GM21723 (cell line): ENCODE results near the gene WASF3.
"Not testable (repeated sequence)": the region's sequence is repeated elsewhere in the genome, so short reads cannot be mapped to it uniquely, and the experiment has no call there.

Source experiments
- ATAC-seq: cut with Tn5 transposase; IDR thresholded peaks from one replicate; pipeline ENCODE4 v1.9.1; 2021; ENCODE audit warnings: mild to moderate bottlenecking, moderate library complexity; ENCODE audit not compliant: unreplicated experiment

Gene WASF3

DNA sequence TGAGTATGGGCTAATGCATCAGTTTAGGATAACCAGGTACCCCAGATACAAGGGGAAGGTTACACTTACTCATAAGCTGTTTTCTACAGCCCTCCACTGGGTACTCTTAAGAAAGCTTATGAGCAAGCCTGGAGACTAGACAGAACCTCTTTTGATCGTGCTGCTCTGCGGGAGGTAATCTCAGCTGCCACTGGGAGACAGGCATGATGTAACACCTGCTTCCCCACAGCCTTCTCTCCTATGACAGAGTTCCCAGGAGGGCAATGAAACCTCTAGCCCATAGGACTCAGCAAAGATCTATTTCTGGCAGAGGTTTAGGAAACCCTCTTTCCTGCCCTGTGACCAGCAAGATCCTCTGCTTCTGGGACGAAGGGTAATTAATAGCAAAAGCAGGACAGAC, 65.6 kb downstream of the WASF3 start:
- no peak for ATAC-seq

DNA sequence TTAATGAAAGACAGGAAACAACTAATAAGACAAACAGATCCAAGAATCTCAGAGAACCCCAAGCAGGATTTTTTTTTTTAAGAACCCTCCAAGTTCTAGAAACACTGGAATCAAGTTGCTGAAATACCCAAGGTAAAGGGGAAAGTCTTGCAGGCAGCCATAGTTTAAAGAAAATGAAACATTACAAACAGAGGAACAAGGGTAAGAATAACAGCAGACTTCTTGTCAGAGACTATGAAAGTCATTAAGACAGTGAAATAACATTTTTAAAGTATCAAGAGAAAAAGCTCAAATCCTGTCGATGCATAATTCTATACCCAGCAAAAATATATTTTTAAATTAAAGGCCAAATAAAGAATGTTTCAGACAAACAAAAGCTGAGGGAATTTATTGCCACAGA, 67.1 kb downstream of the WASF3 start:
- ATAC-seq: no peak

DNA sequence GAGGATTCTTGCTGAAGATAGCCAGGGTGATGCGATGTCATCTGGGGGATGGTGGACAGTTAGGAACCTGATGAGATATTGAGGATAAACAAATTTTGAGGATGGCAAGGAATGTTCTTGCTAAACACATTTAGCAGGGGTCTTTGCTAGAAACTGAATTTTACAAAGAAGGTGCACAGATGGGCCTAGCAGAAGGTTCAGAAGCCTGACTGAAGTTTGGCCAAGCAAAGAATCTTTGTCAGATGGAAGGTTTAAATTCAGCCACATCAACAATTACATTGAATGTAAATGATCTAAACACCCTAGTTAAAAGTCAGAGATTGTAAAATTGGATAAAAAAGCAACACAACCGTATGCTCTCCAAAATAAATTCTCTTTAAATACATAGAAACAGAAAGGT, 68.8 kb downstream of the WASF3 start:
- ATAC-seq: no peak

DNA sequence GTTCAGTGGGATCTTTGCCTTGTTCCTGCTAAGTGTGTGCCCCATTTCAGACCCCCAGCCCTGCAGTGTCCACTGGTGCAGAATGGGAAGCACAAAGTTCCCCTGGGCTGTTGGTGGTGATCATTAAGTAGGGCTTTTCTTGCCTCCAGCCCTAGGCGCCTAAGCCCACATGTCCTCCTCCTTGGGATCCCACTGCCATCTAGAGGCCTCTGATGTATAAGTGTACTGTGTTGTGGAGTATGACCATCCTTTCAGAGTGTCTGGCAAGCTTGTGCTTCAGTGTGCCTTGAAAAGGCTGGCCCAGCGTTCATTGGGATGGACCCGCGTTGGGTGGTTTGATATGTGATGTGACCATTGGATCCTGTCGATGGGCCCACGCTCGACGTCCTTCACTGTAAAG, 71.2 kb downstream of the WASF3 start:
- no peak for ATAC-seq

DNA sequence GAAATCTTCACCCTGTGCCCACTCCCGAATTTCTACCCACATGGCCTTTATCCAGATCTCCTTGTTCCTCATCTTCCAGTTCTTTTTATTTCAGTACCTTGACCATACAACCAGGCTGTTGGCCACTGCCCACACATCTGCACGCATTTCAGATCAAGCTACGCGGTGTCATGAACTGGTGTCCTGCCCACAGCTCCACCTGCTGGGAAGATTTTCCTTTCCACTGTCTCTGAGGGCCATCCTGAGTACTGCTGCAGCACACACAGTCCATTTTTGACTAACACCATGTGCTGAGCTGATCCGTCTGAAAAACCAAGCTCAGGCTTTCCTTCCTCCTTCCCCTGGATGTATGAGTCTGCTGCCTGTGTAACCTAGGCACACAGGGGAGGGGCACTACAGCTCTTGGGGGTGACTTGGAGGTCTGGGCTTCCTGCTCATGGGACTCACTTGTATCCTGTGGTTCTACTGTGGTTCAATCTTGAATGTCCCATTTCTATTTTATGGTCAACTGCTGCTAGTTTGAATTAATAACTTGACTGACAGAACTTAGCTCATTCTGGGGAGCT, 71.9 kb downstream of the WASF3 start:
- no peak for ATAC-seq

DNA sequence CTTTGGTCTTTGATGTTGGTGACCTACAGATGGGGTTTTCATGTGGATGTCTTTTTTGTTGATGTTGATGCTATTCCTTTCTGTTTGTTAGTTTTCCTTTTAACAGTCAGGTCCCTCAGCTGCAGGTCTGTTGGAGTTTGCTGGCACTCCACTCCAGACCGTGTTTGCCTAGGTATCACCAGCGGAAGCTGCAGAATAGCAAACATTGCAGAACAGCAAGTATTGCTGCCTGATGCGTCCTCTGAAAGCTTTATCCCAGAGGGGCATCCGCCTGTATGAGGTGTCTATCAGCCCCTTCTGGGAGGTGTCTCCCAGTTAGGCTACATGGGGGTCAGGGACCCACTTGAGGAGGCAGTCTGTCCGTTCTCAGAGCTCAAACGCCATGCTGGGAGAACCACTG, 78.2 kb downstream of the WASF3 start:
- ATAC-seq: not testable (repeated sequence)

DNA sequence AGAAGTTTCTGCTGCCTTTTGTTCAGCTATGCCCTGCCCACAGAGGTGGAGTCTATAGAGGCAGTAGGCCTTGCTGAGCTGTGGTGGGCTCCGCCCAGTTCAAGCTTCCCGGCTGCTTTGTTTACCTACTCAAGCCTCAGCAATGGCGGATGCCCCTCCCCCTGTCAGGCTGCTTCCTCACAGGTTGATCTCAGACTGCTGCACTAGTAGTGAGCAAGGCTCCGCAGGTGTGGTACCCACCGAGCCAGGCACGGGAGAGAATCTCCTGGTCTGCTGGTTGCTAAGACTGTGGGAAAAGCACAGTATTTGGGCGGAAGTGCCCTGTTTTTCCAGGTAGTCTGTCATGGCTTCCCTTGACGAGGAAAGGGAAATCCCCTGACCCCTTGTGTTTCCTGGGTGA, 78.6 kb downstream of the WASF3 start:
- ATAC-seq: not testable (repeated sequence)

DNA sequence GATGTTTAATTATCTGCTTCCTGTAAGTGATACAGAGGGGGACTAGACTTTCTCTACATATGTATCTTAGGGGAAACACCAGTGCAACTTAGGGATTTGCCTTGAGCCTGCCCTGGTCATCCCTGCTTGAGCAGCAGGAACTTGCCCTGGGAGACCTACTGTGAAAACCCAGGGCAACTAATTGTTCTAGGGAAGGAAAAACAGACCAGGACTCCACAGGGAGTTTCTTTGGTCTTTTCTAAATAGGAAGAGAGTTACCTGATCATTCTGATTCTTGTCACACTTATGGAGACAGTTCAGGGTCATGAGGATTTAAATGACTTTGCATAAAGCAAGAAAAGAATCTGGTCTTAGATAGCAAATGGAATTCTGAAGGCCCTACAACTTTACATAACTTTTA, 89.1 kb downstream of the WASF3 start:
- ATAC-seq: no peak

DNA sequence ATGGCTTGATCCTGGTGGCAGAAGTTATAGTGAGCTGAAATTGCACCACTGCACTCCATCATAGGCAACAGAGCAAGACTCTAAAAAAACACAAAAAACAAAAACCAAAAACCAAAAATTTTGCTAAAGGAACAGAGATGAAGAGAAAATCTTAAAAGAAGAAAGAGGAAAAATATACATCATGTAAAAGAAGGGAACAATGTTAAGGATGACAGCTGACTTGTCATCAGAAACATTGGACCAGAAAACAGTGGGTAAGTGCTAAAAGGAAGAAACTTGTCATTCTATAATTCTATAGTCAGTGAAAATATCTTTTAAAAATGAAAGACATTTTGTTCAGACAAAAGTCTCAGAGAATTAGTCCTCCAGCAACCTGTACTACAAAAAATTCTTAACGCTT, 93.8 kb downstream of the WASF3 start:
- no peak for ATAC-seq

DNA sequence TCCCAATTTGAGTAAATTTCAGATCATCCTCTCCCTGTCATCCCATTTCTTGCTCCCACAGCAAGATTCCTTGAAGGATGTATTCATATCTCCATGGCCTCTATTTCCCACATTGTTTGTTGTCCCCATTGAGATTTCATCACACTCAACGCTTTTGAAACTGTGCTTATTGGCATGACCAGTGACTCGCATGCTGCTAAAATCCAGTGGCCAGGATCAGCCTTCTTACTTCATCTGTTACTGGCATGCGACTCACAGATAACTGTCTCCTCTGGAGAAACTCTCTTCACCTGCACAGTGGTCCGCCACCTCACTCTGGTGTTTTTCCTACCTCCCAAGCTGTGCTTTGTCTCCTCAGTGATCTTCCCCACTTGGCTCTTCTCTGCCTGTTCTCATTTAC, 95.8 kb downstream of the WASF3 start:
- ATAC-seq: no peak

DNA sequence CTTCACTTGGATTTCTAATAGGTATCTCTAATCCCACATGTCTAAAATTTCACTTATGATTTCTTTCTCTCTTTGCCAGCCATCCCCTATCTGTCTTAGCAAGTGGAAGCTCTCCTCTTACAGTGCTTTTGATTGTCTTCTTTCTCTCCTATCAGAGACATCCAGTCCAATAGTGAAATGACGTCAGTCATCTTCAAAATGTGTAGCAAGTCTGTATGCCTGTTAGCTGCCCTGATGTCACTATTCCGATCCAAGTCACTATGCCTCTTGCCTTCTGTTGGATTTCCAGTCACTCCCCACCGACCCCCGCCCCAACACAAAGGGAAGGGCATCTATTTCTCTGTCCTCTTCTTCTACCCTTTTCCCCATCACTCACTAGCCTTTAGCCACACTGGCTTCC, 96.4 kb downstream of the WASF3 start:
- ATAC-seq: no peak

DNA sequence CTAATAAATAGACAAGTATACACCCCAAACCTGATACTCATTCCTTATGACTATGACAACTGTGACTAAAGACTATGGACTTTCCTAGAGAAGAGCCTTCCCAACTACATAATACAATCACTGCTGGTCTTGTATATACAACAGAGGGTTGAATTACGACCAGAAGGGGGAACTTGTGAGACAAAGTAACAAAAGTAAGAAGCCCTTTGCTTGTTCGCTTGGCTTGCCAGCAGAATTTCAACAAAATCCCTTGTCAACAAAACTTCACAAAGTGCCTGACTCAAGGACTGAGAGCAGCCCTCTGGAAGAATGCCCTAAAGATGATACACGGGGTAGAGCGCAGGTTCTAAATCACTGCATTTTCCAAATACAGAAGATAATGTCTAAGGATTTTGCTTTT, 99.4 kb downstream of the WASF3 start:
- no peak for ATAC-seq

DNA sequence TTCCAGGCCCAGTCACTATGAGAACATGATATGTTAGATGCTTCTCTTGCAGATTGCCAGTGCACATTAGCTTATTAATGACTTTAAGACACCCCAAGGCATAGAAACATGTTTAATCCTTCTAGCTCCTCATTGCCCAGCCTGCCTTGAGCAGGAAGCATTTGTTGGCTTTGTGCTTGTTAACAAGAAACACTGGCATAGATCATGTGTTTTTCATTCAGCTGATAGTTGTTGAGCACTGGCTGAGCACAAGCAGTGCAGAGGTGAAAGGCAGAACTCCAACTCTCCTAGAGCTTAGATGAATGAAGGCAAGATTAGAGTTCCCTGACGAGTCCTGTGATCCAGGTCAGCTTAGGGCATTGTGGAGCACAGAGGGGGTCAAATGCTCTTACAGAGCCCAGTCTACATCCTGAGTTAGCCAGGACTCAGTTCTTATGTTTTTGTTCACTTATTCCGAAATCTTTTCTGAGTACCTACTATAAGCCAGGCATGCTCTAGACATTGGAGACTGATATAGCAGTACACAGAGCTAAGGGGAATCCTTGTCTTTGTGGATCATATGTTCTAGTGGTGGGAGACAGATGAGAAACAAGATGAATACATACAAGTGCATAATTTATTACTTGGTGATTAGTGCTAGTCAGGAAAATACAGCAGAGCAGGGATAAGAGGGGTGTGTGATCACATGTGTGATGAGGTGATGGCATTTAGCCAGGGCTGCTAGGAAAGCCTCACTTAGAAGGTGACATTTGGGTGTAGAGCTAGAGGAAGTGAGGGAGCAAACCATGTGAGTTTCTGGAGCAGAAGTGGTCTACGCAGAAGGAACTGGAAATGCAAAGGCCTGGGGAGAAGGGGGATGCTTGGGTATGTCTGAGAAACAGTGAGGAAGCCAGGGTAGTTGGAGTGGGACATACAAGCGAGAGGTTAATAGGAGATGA, 101.2 kb downstream of the WASF3 start:
- ATAC-seq: no peak

DNA sequence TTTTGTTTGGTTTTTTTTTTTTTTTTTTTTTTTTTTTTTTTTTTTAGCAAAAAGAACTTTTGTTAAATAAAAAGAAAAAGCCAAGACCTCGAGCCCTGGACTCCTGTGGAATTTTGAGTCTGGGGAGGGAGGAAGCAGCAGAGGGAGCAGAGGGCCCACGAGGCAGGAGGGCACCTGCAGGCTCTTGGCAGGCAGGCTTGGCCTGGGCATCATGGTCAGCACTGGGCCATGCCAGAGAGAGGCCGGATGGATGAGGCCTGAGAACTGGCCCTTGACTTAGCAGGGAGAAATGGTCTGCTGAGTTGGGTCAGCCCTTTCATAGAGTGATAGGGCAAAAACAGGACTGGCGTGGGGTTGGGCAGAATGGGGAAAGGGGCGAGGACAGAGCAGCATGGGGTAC, 102.7 kb downstream of the WASF3 start:
- no peak for ATAC-seq

DNA sequence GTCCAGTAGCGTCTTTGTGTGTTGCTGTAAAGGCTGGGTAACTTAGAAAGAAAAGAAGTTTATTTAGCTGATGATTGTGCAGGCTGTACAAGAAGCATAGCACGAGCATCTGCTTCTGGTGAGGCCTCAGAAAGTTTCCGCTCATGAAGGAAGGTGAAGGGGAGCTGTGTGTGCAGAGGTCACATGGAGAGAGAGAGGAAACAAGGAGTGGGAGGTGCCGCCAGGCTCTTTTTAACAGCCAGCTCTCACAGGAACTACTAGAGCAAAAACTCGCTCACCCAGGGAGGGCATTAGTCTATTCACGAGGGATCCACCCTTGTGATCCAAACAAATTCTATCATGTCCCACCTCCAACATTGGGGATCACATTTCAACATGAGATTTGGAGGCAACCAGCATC, 103.3 kb downstream of the WASF3 start:
- no peak for ATAC-seq

DNA sequence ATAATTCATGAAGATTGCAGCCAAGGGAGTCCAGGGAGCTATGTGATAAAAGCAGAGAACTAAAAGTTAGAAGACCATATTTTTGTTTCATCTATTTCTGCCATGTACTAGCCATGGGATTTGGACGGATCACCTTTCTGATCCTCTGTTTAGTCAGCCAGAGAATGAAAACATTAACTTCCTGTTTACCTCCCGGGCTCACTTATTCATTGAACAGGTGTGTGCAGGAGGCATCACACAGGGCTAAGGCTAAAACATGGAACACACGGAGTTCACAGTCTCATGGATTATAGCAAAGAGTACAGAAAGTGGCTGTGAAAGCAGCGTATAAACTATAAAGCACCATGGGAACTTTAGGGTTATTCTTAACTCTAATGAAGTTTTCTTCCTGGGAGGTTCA, 106.3 kb downstream of the WASF3 start:
- ATAC-seq: no peak

DNA sequence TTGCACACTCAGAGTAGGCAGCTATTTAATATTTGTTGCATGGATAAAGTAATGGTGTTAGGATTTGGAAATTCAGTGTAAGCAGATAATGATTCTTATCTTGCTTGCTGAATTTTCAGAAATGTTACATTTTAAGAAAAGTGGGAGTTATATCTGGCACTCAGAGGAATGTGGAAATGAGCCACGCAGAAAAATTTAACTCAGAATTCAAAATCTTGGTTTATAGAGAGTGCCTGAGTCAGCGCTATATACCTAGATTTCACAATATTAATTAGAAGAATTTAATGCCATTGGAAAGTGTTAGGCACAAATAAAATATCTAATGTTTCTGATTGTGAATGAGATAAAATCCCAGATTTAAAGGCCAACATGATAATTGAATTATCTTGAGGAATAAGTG, 106.8 kb downstream of the WASF3 start:
- no peak for ATAC-seq

DNA sequence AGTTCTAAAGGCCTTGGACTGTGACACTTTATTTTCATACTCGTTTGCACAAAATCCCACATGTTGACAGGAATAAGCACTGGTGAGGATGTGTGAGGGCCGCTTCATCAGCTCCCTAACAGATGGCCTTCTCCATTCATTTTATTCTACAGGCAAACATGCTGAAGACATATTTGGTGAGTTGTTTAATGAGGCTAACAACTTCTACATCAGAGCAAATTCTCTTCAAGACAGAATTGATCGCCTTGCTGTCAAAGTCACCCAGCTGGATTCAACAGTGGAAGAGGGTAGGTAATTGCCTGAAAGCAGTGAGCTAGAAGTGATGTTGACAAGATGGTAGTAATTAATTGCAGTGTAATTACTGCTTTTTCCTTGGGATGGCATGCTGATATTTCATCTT, 107.4 kb downstream of the WASF3 start:
- ATAC-seq: no peak

DNA sequence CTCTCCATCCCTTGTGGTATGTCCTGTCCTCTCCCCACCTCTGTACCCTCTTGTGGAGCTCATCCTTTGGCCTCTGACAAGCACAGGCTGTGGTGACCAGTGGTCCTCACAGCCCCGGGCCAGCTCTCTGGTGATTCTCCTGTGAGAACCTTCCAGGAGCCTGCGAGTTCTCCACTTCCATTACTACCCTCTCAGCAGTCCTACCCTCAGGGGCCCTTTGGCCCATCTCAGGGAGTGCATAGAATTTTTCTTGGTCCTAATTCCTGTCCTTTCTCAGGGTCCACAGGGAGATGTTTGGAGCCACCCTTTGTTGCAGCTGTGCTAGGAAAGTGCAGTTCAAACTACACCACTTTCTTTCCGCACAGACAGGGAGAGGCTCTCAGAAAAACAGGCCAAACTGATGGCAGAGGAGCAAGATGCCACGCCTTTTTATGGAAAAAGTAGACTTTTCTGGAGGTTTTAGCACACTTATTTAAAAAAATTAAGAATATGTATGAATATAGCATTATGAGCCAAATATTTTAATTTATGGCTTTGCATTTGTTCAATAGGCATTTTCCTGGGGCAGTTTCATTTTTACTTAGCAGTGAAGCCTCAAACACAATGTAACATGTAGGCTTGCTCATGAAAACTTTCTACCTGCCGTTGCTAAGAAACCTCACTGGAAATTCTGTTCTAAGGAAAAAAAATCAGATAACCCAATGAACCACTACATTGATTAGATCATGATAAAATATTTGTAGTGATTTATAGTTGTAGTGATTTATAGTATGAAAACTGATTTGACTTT, 111.1 kb downstream of the WASF3 start:
- no peak for ATAC-seq

DNA sequence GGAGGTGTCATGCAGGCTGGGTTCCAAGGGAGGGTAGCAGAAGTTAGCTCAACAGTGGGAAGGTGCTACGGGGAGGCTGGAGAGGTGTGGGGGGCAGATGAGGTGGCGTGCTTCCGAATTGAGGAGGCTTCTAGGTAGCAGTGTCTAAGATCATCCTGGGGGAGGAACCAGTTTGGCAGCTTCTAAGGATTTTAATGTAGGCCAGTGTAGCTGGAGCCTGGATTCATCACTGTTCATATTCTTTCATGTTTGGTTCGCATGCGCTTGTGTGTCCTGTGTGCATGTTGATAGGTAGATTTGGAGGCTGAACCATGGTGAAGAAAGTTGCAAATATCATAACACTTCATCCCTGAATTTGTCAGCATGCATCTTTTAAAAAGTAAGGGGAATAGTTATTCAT, 116.4 kb downstream of the WASF3 start:
- ATAC-seq: no peak

DNA sequence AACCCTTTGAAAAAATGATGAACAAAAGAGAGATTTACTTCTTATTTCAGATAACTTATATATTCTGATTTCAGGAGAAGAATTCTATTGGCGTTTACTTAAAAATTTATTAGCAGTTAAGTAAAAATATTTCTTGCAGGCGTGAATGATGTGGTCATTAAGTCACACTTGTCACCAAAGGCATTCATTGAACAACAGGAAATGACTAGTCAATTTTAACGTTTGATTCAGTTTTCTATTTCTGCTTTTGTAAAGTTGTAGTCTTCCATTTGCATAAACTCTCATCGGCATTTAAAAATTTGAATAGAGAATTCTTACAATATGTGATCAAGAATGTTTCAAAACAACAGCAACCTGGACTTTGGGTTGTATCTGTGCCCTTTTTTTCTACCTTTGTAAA, 119.7 kb downstream of the WASF3 start:
- ATAC-seq: no peak

DNA sequence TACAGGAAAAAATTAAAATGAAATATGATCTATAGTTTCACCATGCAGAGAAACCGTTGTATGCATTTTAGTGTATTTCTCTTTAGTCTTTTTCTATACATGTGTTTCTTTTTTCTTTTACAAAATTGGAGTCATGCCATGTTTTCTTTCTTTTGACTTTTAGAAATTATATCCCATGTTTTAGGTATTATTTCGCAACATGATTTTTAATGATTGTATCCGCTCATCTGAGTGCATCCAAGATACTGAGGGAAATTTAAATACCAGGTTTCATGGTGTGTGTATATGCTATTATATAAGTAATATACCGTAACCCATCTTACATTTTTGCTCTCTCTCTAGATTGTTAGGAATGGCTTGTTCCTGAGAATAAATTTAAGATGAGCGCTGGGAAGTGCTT, 120.8 kb downstream of the WASF3 start:
- ATAC-seq: no peak
